ENCODE data around the gene CRTAC1.

- TF ChIP-seq CTCF (conservative IDR thresholded peaks at IDR 0.05) (no peak), ZFX (IDR thresholded peaks at IDR 0.05) (no peak)
Observed at GRCh38 chr10:97830064-97830463, 200.4 kb downstream of the CRTAC1 start.
